T-cell (primary cell): ENCODE data around the gene AASS. TPM values are rescaled to one million over a fixed set of nuclear protein-coding genes. Genes with fewer than 3 reads are reported as not detected.

Source experiments
- ATAC-seq, 4 experiments: fragments of 200-7000 bp in 3 of 4; fragments of 150-1000 bp in 1 of 4; cut with Tn5 transposase; replicated peaks in 1 of 4; 1 replicate in 3 of 4; 2 replicates in 1 of 4; pipeline ENCODE4 v1.10.0; 2021; ENCODE audit warnings: moderate library complexity in 3 of 4, mild to moderate bottlenecking in 2 of 4, moderate number of reproducible peaks in 1 of 4
- CTCF ChIA-PET, 2 donors: fragments of 300-600 bp; sonication (Branson Sonifier 250); formaldehyde crosslinking; loops; one replicate each; lab custom pipeline; 2022; ENCODE audit warnings: antibody characterized with exemption in 2 of 2; lab: Charles Lee
- POLR2A ChIA-PET, 2 donors: fragments of 300-600 bp; sonication (Branson Sonifier 250); formaldehyde crosslinking; loops; one replicate each; lab custom pipeline; 2022; ENCODE audit warnings: antibody characterized with exemption in 2 of 2; lab: Charles Lee
- DNase-seq, 35 experiments: peaks; one replicate each; pipeline versions ENCODE4 v3.0.0 to v3.0.0-alpha.2; 2013 to 2023
- H3K27ac ChIP-seq: one replicate; pipeline ENCODE4 v1.5.1; 2013; ENCODE audit warnings: low read length
- H3K27me3 ChIP-seq, 2 experiments: replicated peaks in 1 of 2; 1 replicate in 1 of 2; 2 replicates in 1 of 2; pipeline versions ENCODE4 v1.6.1 to v1.7.0; 2013; ENCODE audit warnings: low read length in 1 of 2, mixed read lengths in 1 of 2; ENCODE audit not compliant: control insufficient read depth in 2 of 2, insufficient read depth in 2 of 2; ENCODE audit errors: extremely low read depth in 1 of 2
- H3K36me3 ChIP-seq, 2 donors: 1 replicate in 1 of 2; 2 replicates in 1 of 2; pipeline versions ENCODE4 v1.6.1 to v1.7.0; 2013; ENCODE audit warnings: low read length in 1 of 2; ENCODE audit not compliant: control insufficient read depth in 2 of 2, insufficient read depth in 1 of 2; ENCODE audit errors: extremely low read depth in 1 of 2
- H3K4me1 ChIP-seq, 2 experiments: 1 replicate in 1 of 2; 2 replicates in 1 of 2; pipeline versions ENCODE4 v1.6.1 to v1.7.0; 2013; ENCODE audit warnings: low read length in 2 of 2, mixed read lengths in 1 of 2; ENCODE audit not compliant: insufficient read depth in 2 of 2, control insufficient read depth in 1 of 2; ENCODE audit errors: extremely low read depth in 1 of 2
- H3K4me3 ChIP-seq, 2 donors: 1 replicate in 1 of 2; 2 replicates in 1 of 2; pipeline versions ENCODE4 v1.5.1 to v1.7.0; 2013; ENCODE audit warnings: mild to moderate bottlenecking in 2 of 2, low read length in 1 of 2, moderate library complexity in 1 of 2; ENCODE audit not compliant: control insufficient read depth in 1 of 2; ENCODE audit errors: extremely low read depth in 1 of 2
- H3K9me3 ChIP-seq: 2 replicates; pipeline ENCODE4 v1.7.0; 2013
- H3K27ac Mint-ChIP-seq, 2 donors: one replicate each; pipeline ENCODE4 v1.8.0; 2020 to 2021; ENCODE audit warnings: mild to moderate bottlenecking in 2 of 2, mixed read lengths in 2 of 2
- H3K27me3 Mint-ChIP-seq, 2 donors: one replicate each; pipeline ENCODE4 v1.8.0; 2021 to 2022; ENCODE audit warnings: mixed read lengths in 2 of 2
- H3K36me3 Mint-ChIP-seq: one replicate; pipeline ENCODE4 v1.8.0; 2021; ENCODE audit warnings: mixed read lengths
- H3K4me1 Mint-ChIP-seq, 3 donors: one replicate each; pipeline ENCODE4 v1.8.0; 2020 to 2022; ENCODE audit warnings: mixed read lengths in 3 of 3, mild to moderate bottlenecking in 1 of 3
- H3K4me3 Mint-ChIP-seq, 3 donors: one replicate each; pipeline ENCODE4 v1.8.0; 2020 to 2022; ENCODE audit warnings: mild to moderate bottlenecking in 3 of 3, mixed read lengths in 3 of 3, moderate library complexity in 3 of 3
- H3K9me3 Mint-ChIP-seq, 3 donors: one replicate each; pipeline ENCODE4 v1.8.0; 2020 to 2022; ENCODE audit warnings: mixed read lengths in 3 of 3
- WGBS: methylation state at CpG from one replicate; pipeline ENCODE4 v1.1.5; 2013; ENCODE audit warnings: missing lambda C conversion rate; ENCODE audit not compliant: insufficient coverage; 5-methylcytosine and 5-hydroxymethylcytosine counted together
- total RNA-seq, 35 experiments: library from RNA in 6 of 35; stranded (reverse) in 6 of 35; fragments of 120-200 nt in 1 of 35; gene quantifications; one replicate each; pipeline versions ENCODE4 v1.2.1 to v1.2.4 and lab custom pipeline; 2013 to 2026

The AASS gene
- total RNA-seq, 5 donors from 2014 or later (not counting 1 experiment from before 2014, with no cell fraction given) = 2.5 to 5.4 (median 3.3) TPM

- H3K4me1 Mint-ChIP-seq = no peaks in the 10 kb centered on the region
Measured at GRCh38 chr7:122046402-122046801, 97.6 kb downstream of the AASS start.

GRCh38 chr7:122040147-122040546 lies 103.9 kb downstream of the AASS start:
- POLR2A ChIA-PET = no interaction called here
- CTCF ChIA-PET = no interaction called here
- Mint-ChIP-seq H3K4me1 (no peaks in the 10 kb centered on the region), H3K4me3 (no peak overlapping the region), H3K27me3 (peaks cover 0 to 3% of the 10 kb centered on the region in 2 donors), H3K27ac (no peak overlapping the region), H3K36me3 (no peaks in the 10 kb centered on the region), H3K9me3 (peaks cover 0 to 3% (median 0%) of the 10 kb centered on the region in 3 donors)
- Histone ChIP-seq H3K27me3 (no peaks in the 10 kb centered on the region), H3K36me3 (no peaks in the 10 kb centered on the region), H3K4me3 (no peak overlapping the region), H3K4me1 (no peaks in the 10 kb centered on the region), H3K27ac (no peak overlapping the region), H3K9me3 (no peaks in the 10 kb centered on the region)
- no CpG with 5 or more reads among the region's 3 CpGs for WGBS
- no peak for ATAC-seq
- no peak for DNase-seq

More at GRCh38 chr7:122046402-122046801, 97.6 kb downstream of the AASS start:
- DNase-seq (no peak), ATAC-seq (no peak)
- H3K27ac Mint-ChIP-seq = no peak overlapping the region
- no peak overlapping the region for H3K4me3 Mint-ChIP-seq
- Histone ChIP-seq H3K9me3 (no peaks in the 10 kb centered on the region), H3K27me3 (no peaks in the 10 kb centered on the region), H3K36me3 (no peaks in the 10 kb centered on the region), H3K4me3 (no peak overlapping the region), H3K4me1 (no peaks in the 10 kb centered on the region), H3K27ac (no peak overlapping the region)
- no peaks in the 10 kb centered on the region for H3K27me3 Mint-ChIP-seq
- ChIA-PET CTCF (no interaction called here), POLR2A (no interaction called here)
- H3K9me3 Mint-ChIP-seq = peaks cover 0 to 7% (median 0%) of the 10 kb centered on the region in 3 donors
- WGBS = 87% methylated on average over 3 of the region's 3 CpGs
- H3K36me3 Mint-ChIP-seq = no peaks in the 10 kb centered on the region

DNA sequence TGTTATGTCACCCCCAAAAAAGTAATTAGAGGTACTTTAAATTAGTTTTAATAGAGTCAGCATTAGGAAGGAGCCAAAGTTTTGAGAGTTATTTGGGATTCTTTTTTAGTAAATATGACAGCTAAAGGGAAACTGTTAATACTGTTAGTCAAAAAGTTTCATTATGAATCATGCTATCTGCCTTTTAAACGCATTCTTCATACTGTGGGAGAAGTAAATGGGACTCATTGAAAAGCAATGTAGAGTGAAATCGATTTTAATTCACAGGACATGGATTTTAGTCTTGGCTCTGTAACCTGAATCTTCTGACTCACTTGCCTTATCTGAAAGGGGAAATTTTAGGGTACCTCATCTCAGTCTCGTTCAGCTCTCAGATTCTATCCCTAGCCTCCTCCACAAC lies 105.1 kb downstream of the AASS start:
- Histone ChIP-seq H3K27me3 (no peaks in the 10 kb centered on the region), H3K36me3 (no peaks in the 10 kb centered on the region), H3K27ac (no peak overlapping the region), H3K4me3 (no peak overlapping the region), H3K4me1 (no peaks in the 10 kb centered on the region), H3K9me3 (no peaks in the 10 kb centered on the region)
- ATAC-seq = no peak
- no CpG with 5 or more reads among the region's 3 CpGs for WGBS
- ChIA-PET POLR2A (no interaction called here), CTCF (no interaction called here)
- Mint-ChIP-seq H3K27ac (no peak overlapping the region), H3K4me1 (no peaks in the 10 kb centered on the region), H3K27me3 (peaks cover 0 to 3% of the 10 kb centered on the region in 2 donors), H3K4me3 (no peak overlapping the region), H3K9me3 (peaks cover 0 to 3% (median 0%) of the 10 kb centered on the region in 3 donors), H3K36me3 (no peaks in the 10 kb centered on the region)
- DNase-seq = no peak

DNA sequence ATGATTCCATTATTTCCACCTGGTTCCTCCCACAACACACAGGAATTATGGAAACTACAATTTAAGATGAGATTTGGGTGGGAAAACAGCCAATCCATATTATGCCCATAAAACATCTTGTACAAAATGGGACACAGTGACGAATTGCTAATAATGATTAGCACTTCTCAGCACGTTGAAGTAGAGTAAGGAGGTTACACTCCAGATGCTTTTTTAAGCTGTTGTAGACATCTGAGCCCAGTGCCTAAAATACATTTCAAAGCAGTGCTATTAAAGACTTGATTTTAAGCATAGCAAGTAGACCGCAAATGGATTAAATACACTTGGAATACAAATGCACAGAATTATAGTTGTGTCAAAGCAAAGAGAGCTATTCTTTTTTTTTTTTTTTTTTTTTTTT lies 105.9 kb downstream of the AASS start:
- CTCF ChIA-PET = no interaction called here

GRCh38 chr7:122035876-122036275 lies 108.2 kb downstream of the AASS start:
- H3K4me3 ChIP-seq = no peak overlapping the region
- CTCF ChIA-PET = no interaction called here
- H3K36me3 Mint-ChIP-seq = no peaks in the 10 kb centered on the region
- H3K27ac ChIP-seq = no peak overlapping the region
- H3K9me3 Mint-ChIP-seq = no peaks in the 10 kb centered on the region
- H3K36me3 ChIP-seq = no peaks in the 10 kb centered on the region
- POLR2A ChIA-PET = no interaction called here
- H3K4me3 Mint-ChIP-seq = no peak overlapping the region
- H3K4me1 Mint-ChIP-seq = no peaks in the 10 kb centered on the region
- H3K27me3 Mint-ChIP-seq = peaks cover 0 to 3% of the 10 kb centered on the region in 2 donors
- no peaks in the 10 kb centered on the region for H3K4me1 ChIP-seq
- H3K9me3 ChIP-seq = no peaks in the 10 kb centered on the region
- DNase-seq (no peak), ATAC-seq (no peak)
- H3K27ac Mint-ChIP-seq = peak overlapping the region in 1 of 2 donors; percentile 2
- no peaks in the 10 kb centered on the region for H3K27me3 ChIP-seq
- 92% methylated on average over 1 of the region's 1 CpG for WGBS

More for the DNA sequence above, 105.9 kb downstream of the AASS start:
- Mint-ChIP-seq H3K36me3 (no peaks in the 10 kb centered on the region), H3K27me3 (peaks cover 0 to 3% of the 10 kb centered on the region in 2 donors), H3K27ac (no peak overlapping the region), H3K9me3 (peaks cover 0 to 3% (median 0%) of the 10 kb centered on the region in 3 donors), H3K4me1 (no peaks in the 10 kb centered on the region), H3K4me3 (no peak overlapping the region)
- H3K4me1 ChIP-seq = no peaks in the 10 kb centered on the region
- DNase-seq = no peak
- no peaks in the 10 kb centered on the region for H3K36me3 ChIP-seq
- H3K4me3 ChIP-seq = no peak overlapping the region
- POLR2A ChIA-PET = interaction anchor here in 1 of 2 donors (0.6 kb wide), 1 partner anchor 342 kb away, joined by 3 read pairs; no protein-coding TSS in a partner anchor
- H3K9me3 ChIP-seq = no peaks in the 10 kb centered on the region
- no CpG with 5 or more reads among the region's 3 CpGs for WGBS
- H3K27ac ChIP-seq = no peak overlapping the region
- no peak for ATAC-seq
- no peaks in the 10 kb centered on the region for H3K27me3 ChIP-seq

GRCh38 chr7:122033641-122034040 lies 110.4 kb downstream of the AASS start:
- ATAC-seq = no peak

GRCh38 chr7:122027058-122027457 lies 117.0 kb downstream of the AASS start:
- Mint-ChIP-seq H3K27ac (no peak overlapping the region), H3K27me3 (no peaks in the 10 kb centered on the region), H3K36me3 (no peaks in the 10 kb centered on the region), H3K9me3 (peaks cover 0 to 4% (median 3%) of the 10 kb centered on the region in 3 donors), H3K4me3 (no peak overlapping the region), H3K4me1 (no peaks in the 10 kb centered on the region)
- no peaks in the 10 kb centered on the region for H3K36me3 ChIP-seq
- H3K4me3 ChIP-seq = no peak overlapping the region
- POLR2A ChIA-PET = no interaction called here
- H3K27me3 ChIP-seq = no peaks in the 10 kb centered on the region
- WGBS = 92% methylated on average over 1 of the region's 2 CpGs
- no peak for ATAC-seq
- CTCF ChIA-PET = no interaction called here
- no peaks in the 10 kb centered on the region for H3K9me3 ChIP-seq
- no peaks in the 10 kb centered on the region for H3K4me1 ChIP-seq
- DNase-seq = no peak
- no peak overlapping the region for H3K27ac ChIP-seq

More at GRCh38 chr7:122033641-122034040, 110.4 kb downstream of the AASS start:
- WGBS = no CpG with 5 or more reads among the region's 1 CpG
- Histone ChIP-seq H3K9me3 (no peaks in the 10 kb centered on the region), H3K27me3 (no peaks in the 10 kb centered on the region), H3K27ac (no peak overlapping the region), H3K4me1 (no peaks in the 10 kb centered on the region), H3K4me3 (no peak overlapping the region), H3K36me3 (no peaks in the 10 kb centered on the region)
- DNase-seq = no peak
- Mint-ChIP-seq H3K36me3 (no peaks in the 10 kb centered on the region), H3K9me3 (no peaks in the 10 kb centered on the region), H3K27ac (no peak overlapping the region), H3K4me3 (no peak overlapping the region), H3K4me1 (no peaks in the 10 kb centered on the region), H3K27me3 (no peaks in the 10 kb centered on the region)
- CTCF ChIA-PET = no interaction called here
- POLR2A ChIA-PET = no interaction called here
